ENCODE data around the gene PLEKHA5.

Gene PLEKHA5

GRCh38 chr12:19119440-19119839 is 10.1 kb upstream of the PLEKHA5 start:
- Mint-ChIP-seq H3K4me1 (ENCODE audit: low read depth) (no peaks in the 10 kb centered on the region), H3K4me3 (no peak overlapping the region), H3K27me3 (peaks cover 5% of the 10 kb centered on the region), H3K9me3 (ENCODE audit: low read depth) (no peaks in the 10 kb centered on the region), H3K27ac (no peak overlapping the region), H3K36me3 (no peaks in the 10 kb centered on the region)

GRCh38 chr12:19120795-19121194 is 8.7 kb upstream of the PLEKHA5 start:
- no peak overlapping the region for H3K27ac Mint-ChIP-seq
- peaks cover 4% of the 10 kb centered on the region for H3K27me3 Mint-ChIP-seq
- H3K9me3 Mint-ChIP-seq (ENCODE audit: low read depth), result no peaks in the 10 kb centered on the region
- no peak overlapping the region for H3K4me3 Mint-ChIP-seq
- no peaks in the 10 kb centered on the region for H3K36me3 Mint-ChIP-seq
- no peaks in the 10 kb centered on the region for H3K4me1 Mint-ChIP-seq (ENCODE audit: low read depth)

GRCh38 chr12:19121449-19122018 is 8.0 kb upstream of the PLEKHA5 start:
- H3K4me3 Mint-ChIP-seq, result no peak overlapping the region
- no peaks in the 10 kb centered on the region for H3K9me3 Mint-ChIP-seq (ENCODE audit: low read depth)
- H3K27ac Mint-ChIP-seq, result no peak overlapping the region
- no peaks in the 10 kb centered on the region for H3K36me3 Mint-ChIP-seq
- H3K27me3 Mint-ChIP-seq, result peaks cover 4% of the 10 kb centered on the region
- H3K4me1 Mint-ChIP-seq (ENCODE audit: low read depth), result no peaks in the 10 kb centered on the region

GRCh38 chr12:19125325-19125724 is 4.2 kb upstream of the PLEKHA5 start:
- peaks cover 6% of the 10 kb centered on the region for H3K36me3 Mint-ChIP-seq
- H3K27me3 Mint-ChIP-seq, result peaks cover 12% of the 10 kb centered on the region
- no peak overlapping the region for H3K4me3 Mint-ChIP-seq
- no peaks in the 10 kb centered on the region for H3K4me1 Mint-ChIP-seq (ENCODE audit: low read depth)
- peaks cover 13% of the 10 kb centered on the region for H3K9me3 Mint-ChIP-seq (ENCODE audit: low read depth)
- no peak overlapping the region for H3K27ac Mint-ChIP-seq

- H3K9me3 Mint-ChIP-seq (ENCODE audit: low read depth), result peaks cover 13% of the 10 kb centered on the region
- no peak overlapping the region for H3K27ac Mint-ChIP-seq
- H3K27me3 Mint-ChIP-seq, result peaks cover 24% of the 10 kb centered on the region
- H3K4me3 Mint-ChIP-seq, result no peak overlapping the region
- H3K36me3 Mint-ChIP-seq, result peaks cover 6% of the 10 kb centered on the region
- H3K4me1 Mint-ChIP-seq (ENCODE audit: low read depth), result peaks cover 9% of the 10 kb centered on the region
Measured at GRCh38 chr12:19127270-19127669, 2.3 kb upstream of the PLEKHA5 start.

- H3K36me3 Mint-ChIP-seq, result peaks cover 6% of the 10 kb centered on the region
- H3K4me1 Mint-ChIP-seq (ENCODE audit: low read depth), result peaks cover 9% of the 10 kb centered on the region
- H3K9me3 Mint-ChIP-seq (ENCODE audit: low read depth), result peaks cover 13% of the 10 kb centered on the region
- peak overlapping the region; percentile 84 for H3K4me3 Mint-ChIP-seq
- peaks cover 31% of the 10 kb centered on the region for H3K27me3 Mint-ChIP-seq
- no peak overlapping the region for H3K27ac Mint-ChIP-seq
Measured at GRCh38 chr12:19128485-19128884, 1.0 kb upstream of the PLEKHA5 start.

- H3K4me1 Mint-ChIP-seq (ENCODE audit: low read depth), result peaks cover 9% of the 10 kb centered on the region
- no peak overlapping the region for H3K27ac Mint-ChIP-seq
- H3K9me3 Mint-ChIP-seq (ENCODE audit: low read depth), result peaks cover 13% of the 10 kb centered on the region
- H3K36me3 Mint-ChIP-seq, result peaks cover 6% of the 10 kb centered on the region
- H3K27me3 Mint-ChIP-seq, result peaks cover 35% of the 10 kb centered on the region
- H3K4me3 Mint-ChIP-seq, result peak overlapping the region; percentile 84
Measured at GRCh38 chr12:19129122-19129485, 429 bp upstream of the PLEKHA5 start.

- Mint-ChIP-seq H3K4me3 (peak overlapping the region; percentile 83), H3K9me3 (ENCODE audit: low read depth) (peaks cover 13% of the 10 kb centered on the region), H3K4me1 (ENCODE audit: low read depth) (peaks cover 9% of the 10 kb centered on the region), H3K27me3 (peaks cover 40% of the 10 kb centered on the region), H3K36me3 (peaks cover 6% of the 10 kb centered on the region), H3K27ac (no peak overlapping the region)
Measured at GRCh38 chr12:19130224-19131024, 891 bp downstream of the PLEKHA5 start.

GRCh38 chr12:19131025-19131444 is 1.5 kb downstream of the PLEKHA5 start:
- Mint-ChIP-seq H3K9me3 (ENCODE audit: low read depth) (peaks cover 13% of the 10 kb centered on the region), H3K4me1 (ENCODE audit: low read depth) (peaks cover 9% of the 10 kb centered on the region), H3K27me3 (peaks cover 42% of the 10 kb centered on the region), H3K4me3 (peak overlapping the region; percentile 83), H3K36me3 (peaks cover 6% of the 10 kb centered on the region), H3K27ac (no peak overlapping the region)

- H3K9me3 Mint-ChIP-seq (ENCODE audit: low read depth), result no peaks in the 10 kb centered on the region
- no peaks in the 10 kb centered on the region for H3K4me1 Mint-ChIP-seq (ENCODE audit: low read depth)
- H3K36me3 Mint-ChIP-seq, result no peaks in the 10 kb centered on the region
- no peak overlapping the region for H3K4me3 Mint-ChIP-seq
- peaks cover 11% of the 10 kb centered on the region for H3K27me3 Mint-ChIP-seq
- H3K27ac Mint-ChIP-seq, result no peak overlapping the region
Measured at GRCh38 chr12:19138551-19138950, 9.0 kb downstream of the PLEKHA5 start.

- H3K9me3 Mint-ChIP-seq (ENCODE audit: low read depth), result no peaks in the 10 kb centered on the region
- H3K4me1 Mint-ChIP-seq (ENCODE audit: low read depth), result no peaks in the 10 kb centered on the region
- H3K36me3 Mint-ChIP-seq, result no peaks in the 10 kb centered on the region
- H3K4me3 Mint-ChIP-seq, result no peak overlapping the region
- H3K27ac Mint-ChIP-seq, result no peak overlapping the region
- H3K27me3 Mint-ChIP-seq, result peaks cover 7% of the 10 kb centered on the region
Measured at GRCh38 chr12:19138956-19139355, 9.4 kb downstream of the PLEKHA5 start.

- Mint-ChIP-seq H3K4me3 (no peak overlapping the region), H3K36me3 (no peaks in the 10 kb centered on the region), H3K27me3 (peaks cover 6% of the 10 kb centered on the region), H3K27ac (no peak overlapping the region), H3K9me3 (ENCODE audit: low read depth) (no peaks in the 10 kb centered on the region), H3K4me1 (ENCODE audit: low read depth) (no peaks in the 10 kb centered on the region)
Measured at GRCh38 chr12:19139615-19140194, 10.2 kb downstream of the PLEKHA5 start.

- no peak overlapping the region for H3K4me3 Mint-ChIP-seq
- no peaks in the 10 kb centered on the region for H3K27me3 Mint-ChIP-seq
- H3K36me3 Mint-ChIP-seq, result no peaks in the 10 kb centered on the region
- H3K4me1 Mint-ChIP-seq (ENCODE audit: low read depth), result no peaks in the 10 kb centered on the region
- no peaks in the 10 kb centered on the region for H3K9me3 Mint-ChIP-seq (ENCODE audit: low read depth)
- no peak overlapping the region for H3K27ac Mint-ChIP-seq
Measured at GRCh38 chr12:19140381-19141236, 11.1 kb downstream of the PLEKHA5 start.

GRCh38 chr12:19142499-19142898 is 13.0 kb downstream of the PLEKHA5 start:
- Mint-ChIP-seq H3K27me3 (no peaks in the 10 kb centered on the region), H3K27ac (no peak overlapping the region), H3K4me3 (no peak overlapping the region)

GRCh38 chr12:19144287-19144686 is 14.8 kb downstream of the PLEKHA5 start:
- no peaks in the 10 kb centered on the region for H3K4me1 Mint-ChIP-seq (ENCODE audit: low read depth)
- H3K27ac Mint-ChIP-seq, result no peak overlapping the region
- no peak overlapping the region for H3K4me3 Mint-ChIP-seq
- H3K27me3 Mint-ChIP-seq, result no peaks in the 10 kb centered on the region
- no peaks in the 10 kb centered on the region for H3K9me3 Mint-ChIP-seq (ENCODE audit: low read depth)
- no peaks in the 10 kb centered on the region for H3K36me3 Mint-ChIP-seq

More at GRCh38 chr12:19142499-19142898, 13.0 kb downstream of the PLEKHA5 start:
- no peaks in the 10 kb centered on the region for H3K4me1 Mint-ChIP-seq (ENCODE audit: low read depth)
- H3K9me3 Mint-ChIP-seq (ENCODE audit: low read depth), result no peaks in the 10 kb centered on the region
- no peaks in the 10 kb centered on the region for H3K36me3 Mint-ChIP-seq
